PC-3 (cell line): ENCODE results near the gene SLC13A4. TPM values are rescaled to one million over a fixed set of nuclear protein-coding genes. Genes with fewer than 3 reads are reported as not detected.

Source experiments
- ATAC-seq: fragments of 200-7000 bp; cut with Tn5 transposase; 2 replicates; pipeline ENCODE4 v1.9.1; 2020; ENCODE audit warnings: mild to moderate bottlenecking, moderate library complexity
- BruUV-seq: library from RNA; stranded (reverse); fragments of 400-500 nt; replicated peaks from 2 replicates; lab custom pipeline; 2021; lab: Mats Ljungman, UMichigan
- CTCF ChIA-PET: fragments of 300-600 bp; sonication (Branson Sonifier 250); formaldehyde crosslinking; loops from one replicate; lab custom pipeline; 2022; ENCODE audit warnings: antibody characterized with exemption; lab: Charles Lee
- POLR2A ChIA-PET: fragments of 300-600 bp; sonication (Branson Sonifier 250); formaldehyde crosslinking; loops from one replicate; lab custom pipeline; 2022; ENCODE audit warnings: antibody characterized with exemption; ENCODE audit not compliant: unreplicated experiment; lab: Charles Lee
- DNase-seq: peaks from one replicate; pipeline ENCODE4 v3.0.0-alpha.2; 2015
- H2AFZ ChIP-seq: fragments of 300-600 bp; sonication (generic); 2 replicates; pipeline ENCODE4 v1.6.0; 2016; ENCODE audit warnings: antibody characterized with exemption, low read length
- H3F3A ChIP-seq: fragments of 300-600 bp; sonication (generic); one replicate; pipeline ENCODE4 v1.6.0; 2017; ENCODE audit warnings: antibody characterized with exemption, low read length, control low read depth, mild to moderate bottlenecking; ENCODE audit not compliant: unreplicated experiment
- H3K27ac ChIP-seq: fragments of 300-600 bp; sonication (generic); 2 replicates; pipeline ENCODE4 v1.5.1; 2016; ENCODE audit warnings: mild to moderate bottlenecking, low read length
- H3K27me3 ChIP-seq: fragments of 300-600 bp; sonication (generic); 2 replicates; pipeline ENCODE4 v1.6.1; 2016; ENCODE audit warnings: low read length, mixed read lengths
- H3K36me3 ChIP-seq: fragments of 300-600 bp; sonication (generic); 2 replicates; pipeline ENCODE4 v1.6.1; 2016; ENCODE audit warnings: low read depth, mixed run types, low read length, mixed read lengths
- H3K4me1 ChIP-seq: fragments of 300-600 bp; sonication (generic); 2 replicates; pipeline ENCODE4 v1.5.1; 2016; ENCODE audit warnings: low read length; ENCODE audit not compliant: insufficient read depth
- H3K4me2 ChIP-seq: fragments of 300-600 bp; sonication (generic); 2 replicates; pipeline ENCODE4 v1.6.0; 2016; ENCODE audit warnings: low read length
- H3K4me3 ChIP-seq: fragments of 300-600 bp; sonication (generic); 2 replicates; pipeline ENCODE4 v1.5.1; 2016; ENCODE audit warnings: mild to moderate bottlenecking, low read length, mixed read lengths
- H3K79me2 ChIP-seq: fragments of 300-600 bp; sonication (generic); 2 replicates; pipeline ENCODE4 v1.6.1; 2017; ENCODE audit warnings: low read length, mixed read lengths
- H3K9ac ChIP-seq: fragments of 300-600 bp; sonication (generic); 2 replicates; pipeline ENCODE4 v1.6.0; 2016; ENCODE audit warnings: mild to moderate bottlenecking, low read length
- H3K9me2 ChIP-seq: fragments of 300-600 bp; sonication (generic); replicated peaks from 2 replicates; pipeline ENCODE4 v1.6.1; 2016; ENCODE audit warnings: mixed run types, low read length, mixed read lengths
- H3K9me3 ChIP-seq: fragments of 300-600 bp; sonication (generic); 2 replicates; pipeline ENCODE4 v1.6.1; 2016; ENCODE audit warnings: low read length, mixed read lengths
- H4K20me1 ChIP-seq: fragments of 300-600 bp; sonication (generic); 2 replicates; pipeline ENCODE4 v1.6.1; 2016; ENCODE audit warnings: low read length, mixed read lengths
- EZH2 ChIP-seq: fragments of 300-600 bp; sonication (generic); IDR thresholded peaks from one replicate; pipeline ENCODE4 v1.6.1; 2017; ENCODE audit warnings: antibody characterized with exemption, mild to moderate bottlenecking, low read length; ENCODE audit not compliant: unreplicated experiment
- EZH2phosphoT487 ChIP-seq: fragments of 300-600 bp; sonication (generic); IDR thresholded peaks from 2 replicates; pipeline ENCODE4 v1.6.1; 2018; ENCODE audit warnings: mild to moderate bottlenecking, antibody characterized with exemption, low read length, borderline replicate concordance
- intact Hi-C: fragments of 100-400 bp; cut with micrococcal nuclease; formaldehyde crosslinking; loops from 2 replicates; pipeline ENCODE4 v1.9.0; 2023
- total RNA-seq: library from RNA; depleted of rRNA; stranded (reverse); fragments of >200 nt; gene quantifications from 2 replicates; pipeline ENCODE4 v1.2.3, GENCODE V29; 2014; rRNA removed
- TF ChIP-seq, protein P1 (sequence below): fragments of 300-600 bp; sonication (generic); conservative IDR thresholded peaks from 2 replicates; pipeline ENCODE4 v1.5.1; 2017; ENCODE audit warnings: antibody characterized with exemption, low read depth, mild to moderate bottlenecking, low read length

The SLC13A4 gene
- total RNA-seq, 1 experiment from 2014 or later, result not detected

GRCh38 chr7:135634191-135634878 lies 93.7 kb downstream of the SLC13A4 start:
- H3K9me3 ChIP-seq, result no peaks in the 10 kb centered on the region
- no peaks in the 10 kb centered on the region for H3K9me2 ChIP-seq
- CTCF ChIA-PET, result interaction anchor here (0.6 kb wide), 1 partner anchor 28 kb away, joined by 3 read pairs; the partner anchor contains the start of gene STMP1
- DNase-seq (no peak), ATAC-seq (no peak)
- no peak overlapping the region for H3K27ac ChIP-seq
- TF ChIP-seq EZH2, result no peak
- TF ChIP-seq, protein P1, sequence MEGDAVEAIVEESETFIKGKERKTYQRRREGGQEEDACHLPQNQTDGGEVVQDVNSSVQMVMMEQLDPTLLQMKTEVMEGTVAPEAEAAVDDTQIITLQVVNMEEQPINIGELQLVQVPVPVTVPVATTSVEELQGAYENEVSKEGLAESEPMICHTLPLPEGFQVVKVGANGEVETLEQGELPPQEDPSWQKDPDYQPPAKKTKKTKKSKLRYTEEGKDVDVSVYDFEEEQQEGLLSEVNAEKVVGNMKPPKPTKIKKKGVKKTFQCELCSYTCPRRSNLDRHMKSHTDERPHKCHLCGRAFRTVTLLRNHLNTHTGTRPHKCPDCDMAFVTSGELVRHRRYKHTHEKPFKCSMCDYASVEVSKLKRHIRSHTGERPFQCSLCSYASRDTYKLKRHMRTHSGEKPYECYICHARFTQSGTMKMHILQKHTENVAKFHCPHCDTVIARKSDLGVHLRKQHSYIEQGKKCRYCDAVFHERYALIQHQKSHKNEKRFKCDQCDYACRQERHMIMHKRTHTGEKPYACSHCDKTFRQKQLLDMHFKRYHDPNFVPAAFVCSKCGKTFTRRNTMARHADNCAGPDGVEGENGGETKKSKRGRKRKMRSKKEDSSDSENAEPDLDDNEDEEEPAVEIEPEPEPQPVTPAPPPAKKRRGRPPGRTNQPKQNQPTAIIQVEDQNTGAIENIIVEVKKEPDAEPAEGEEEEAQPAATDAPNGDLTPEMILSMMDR, result no peak
- no peak for TF ChIP-seq EZH2phosphoT487
- no peak overlapping the region for H3K4me3 ChIP-seq
- H3K36me3 ChIP-seq, result peaks cover 35% of the 10 kb centered on the region
- no peaks in the 10 kb centered on the region for H3K79me2 ChIP-seq
- H3K4me1 ChIP-seq, result no peaks in the 10 kb centered on the region
- no peaks in the 10 kb centered on the region for H4K20me1 ChIP-seq
- no peaks in the 10 kb centered on the region for H3F3A ChIP-seq
- H2AFZ ChIP-seq, result no peak overlapping the region
- H3K9ac ChIP-seq, result no peak overlapping the region
- H3K27me3 ChIP-seq, result no peaks in the 10 kb centered on the region
- BruUV-seq, result no TSS peak
- POLR2A ChIA-PET, result no interaction called here
- no peak overlapping the region for H3K4me2 ChIP-seq
- intact Hi-C loops, result no loop called here

Other genes starting within 250 kb of the SLC13A4 start
- 8.4 and 9.7 TPM in 2 replicates for gene CNOT4, start 218.1 kb downstream of the SLC13A4 start, total RNA-seq
- 79.9 and 86.7 TPM in 2 replicates for gene NUP205, start 170.3 kb downstream of the SLC13A4 start, total RNA-seq
- gene STMP1, start 65.7 kb downstream of the SLC13A4 start, total RNA-seq, result 7.1 and 8.8 TPM in 2 replicates
- gene FAM180A, start 20.6 kb upstream of the SLC13A4 start, total RNA-seq, result not detected in 2 replicates
- 96.0 and 113 TPM in 2 replicates for gene MTPN, start 249.2 kb upstream of the SLC13A4 start, total RNA-seq